B cell (primary cell): ENCODE data around the gene PACRG. TPM values are rescaled to one million over a fixed set of nuclear protein-coding genes. Genes with fewer than 3 reads are reported as not detected.

Experiments used
- ATAC-seq: fragments of 200-7000 bp; cut with Tn5 transposase; one replicate; pipeline ENCODE4 v1.10.0; 2021; ENCODE audit warnings: low read depth, mild to moderate bottlenecking, moderate number of reproducible peaks, moderate library complexity
- CTCF ChIA-PET: fragments of 350-600 bp; sonication (Branson Sonifier 250); formaldehyde crosslinking; loops from one replicate; lab custom pipeline; 2021; ENCODE audit warnings: antibody characterized with exemption, inconsistent platforms; lab: Charles Lee
- POLR2A ChIA-PET: fragments of 350-600 bp; sonication (Branson Sonifier 250); formaldehyde crosslinking; loops from one replicate; lab custom pipeline; 2021; ENCODE audit warnings: antibody characterized with exemption; lab: Charles Lee
- DNase-seq: peaks from one replicate; pipeline ENCODE4 v3.0.0; 2013
- H2AFZ ChIP-seq: 2 replicates; pipeline ENCODE4 v1.6.1; 2012; ENCODE audit warnings: mild to moderate bottlenecking, low read depth, low read length; ENCODE audit not compliant: insufficient read depth, poor library complexity, severe bottlenecking
- H3K27ac ChIP-seq, 2 donors: 1 replicate in 1 of 2; 2 replicates in 1 of 2; pipeline ENCODE4 v1.5.1; 2012 to 2013; ENCODE audit warnings: low read length in 2 of 2, mild to moderate bottlenecking in 2 of 2, moderate library complexity in 1 of 2
- H3K27me3 ChIP-seq, 4 experiments: fragments of 200-600 bp in 1 of 4; sonication (generic) in 1 of 4; replicated peaks in 1 of 4; 1 replicate in 2 of 4; 2 replicates in 2 of 4; pipeline versions ENCODE4 v1.6.1 to v1.7.0; 2013 to 2016; ENCODE audit warnings: low read length in 3 of 4, mild to moderate bottlenecking in 2 of 4, mixed read lengths in 1 of 4, moderate library complexity in 1 of 4; ENCODE audit not compliant: insufficient read depth in 4 of 4, control insufficient read depth in 3 of 4; ENCODE audit errors: control extremely low read depth in 1 of 4
- H3K36me3 ChIP-seq, 2 experiments: replicated peaks in 1 of 2; 1 replicate in 1 of 2; 2 replicates in 1 of 2; pipeline versions ENCODE4 v1.6.1 to v1.7.1; 2013; ENCODE audit warnings: low read length in 1 of 2; ENCODE audit not compliant: insufficient read depth in 2 of 2, control insufficient read depth in 1 of 2; ENCODE audit errors: control extremely low read depth in 1 of 2, extremely low read depth in 1 of 2
- H3K4me1 ChIP-seq, 2 donors: fragments of 200-600 bp in 1 of 2; sonication (generic) in 1 of 2; 1 replicate in 1 of 2; 2 replicates in 1 of 2; pipeline versions ENCODE4 v1.5.1 to v1.6.1; 2013 to 2017; ENCODE audit warnings: low read length in 2 of 2; ENCODE audit not compliant: control insufficient read depth in 2 of 2, insufficient read depth in 2 of 2
- H3K4me2 ChIP-seq: replicated peaks from 2 replicates; pipeline ENCODE3; 2012; ENCODE audit warnings: mild to moderate bottlenecking, low read depth, low read length; ENCODE audit not compliant: poor library complexity, severe bottlenecking
- H3K4me3 ChIP-seq, 5 experiments: fragments of 200-600 bp in 1 of 5; sonication (generic) in 1 of 5; 1 replicate in 3 of 5; 2 replicates in 2 of 5; pipeline versions ENCODE4 v1.5.1 to v1.7.0; 2011 to 2016; ENCODE audit warnings: low read length in 4 of 5, mild to moderate bottlenecking in 4 of 5, low read depth in 2 of 5, control low read depth in 1 of 5, moderate library complexity in 1 of 5; ENCODE audit not compliant: insufficient read depth in 1 of 5; ENCODE audit errors: control extremely low read depth in 1 of 5, extremely low read depth in 1 of 5
- H3K79me2 ChIP-seq: fragments of 200-600 bp; sonication (generic); one replicate; pipeline ENCODE4 v1.6.0; 2016; ENCODE audit warnings: low read length; ENCODE audit not compliant: control insufficient read depth, insufficient read depth
- H3K9ac ChIP-seq: fragments of 200-600 bp; sonication (generic); 2 replicates; pipeline ENCODE4 v1.6.1; 2017; ENCODE audit warnings: mild to moderate bottlenecking, low read length, moderate library complexity
- H3K9me3 ChIP-seq, 3 donors: one replicate each; pipeline versions ENCODE4 v1.6.1 to v1.7.1; 2013; ENCODE audit warnings: low read length in 2 of 3; ENCODE audit not compliant: control insufficient read depth in 2 of 3, insufficient read depth in 1 of 3; ENCODE audit errors: control extremely low read depth in 1 of 3
- H4K20me1 ChIP-seq: 2 replicates; pipeline ENCODE4 v1.6.0; 2012; ENCODE audit warnings: mild to moderate bottlenecking, low read length; ENCODE audit not compliant: insufficient read depth, control insufficient read depth, poor library complexity, severe bottlenecking
- H3K27ac Mint-ChIP-seq: one replicate; pipeline ENCODE4 v1.8.0; 2021; ENCODE audit warnings: mixed read lengths
- H3K27me3 Mint-ChIP-seq: one replicate; pipeline ENCODE4 v1.8.0; 2021; ENCODE audit warnings: mixed read lengths
- H3K4me1 Mint-ChIP-seq: one replicate; pipeline ENCODE4 v1.8.0; 2021; ENCODE audit warnings: mixed read lengths
- H3K4me3 Mint-ChIP-seq: one replicate; pipeline ENCODE4 v1.8.0; 2021; ENCODE audit warnings: mixed read lengths
- H3K9me3 Mint-ChIP-seq: one replicate; pipeline ENCODE4 v1.8.0; 2022; ENCODE audit warnings: mixed read lengths; ENCODE audit not compliant: insufficient read depth
- EZH2 ChIP-seq: IDR thresholded peaks from 2 replicates; pipeline ENCODE4 v1.6.1; 2012; ENCODE audit warnings: borderline replicate concordance, low read depth, mild to moderate bottlenecking, moderate library complexity, low read length; ENCODE audit not compliant: insufficient read depth, poor library complexity, severe bottlenecking
- WGBS: methylation state at CpG from one replicate; pipeline ENCODE4 v1.1.5; 2013; ENCODE audit warnings: missing lambda C conversion rate; ENCODE audit not compliant: insufficient coverage; 5-methylcytosine and 5-hydroxymethylcytosine counted together
- intact Hi-C: fragments of 100-400 bp; cut with micrococcal nuclease; formaldehyde crosslinking; loops from one replicate; pipeline ENCODE4 v1.10.0; 2022
- polyA plus RNA-seq: library from polyadenylated mRNA; depleted of rRNA; stranded (reverse); fragments of >200 nt; gene quantifications from 2 replicates; pipeline ENCODE4 v1.2.3, GENCODE V29; 2012
- total RNA-seq, 2 donors: library from RNA; stranded (reverse); fragments of 120-200 nt in 1 of 2; gene quantifications; 1 replicate in 1 of 2; 2 replicates in 1 of 2; pipeline versions ENCODE4 v1.2.3 to v1.2.4, GENCODE V29; 2013 to 2022
- TF ChIP-seq, protein P1 (sequence below): fragments of 200-600 bp; IDR thresholded peaks from one replicate; pipeline ENCODE4 v1.8.0; 2022; ENCODE audit warnings: antibody characterized with exemption, mild to moderate bottlenecking

Gene PACRG
- total and polyA plus RNA-seq, 2 donors (not counting 1 experiment from before 2014, with no cell fraction given), result not detected

GRCh38 chr6:162680871-162681270 is 46.9 kb upstream of the PACRG start:
- peaks cover 0 to 3% (median 0%) of the 10 kb centered on the region in 3 donors for H3K9me3 ChIP-seq
- H3K27me3 Mint-ChIP-seq, result no peaks in the 10 kb centered on the region
- ATAC-seq (no peak), DNase-seq (no peak)
- ChIA-PET CTCF (no interaction called here), POLR2A (no interaction called here)
- no peaks in the 10 kb centered on the region for H3K4me1 ChIP-seq
- no CpG with 5 or more reads among the region's 4 CpGs for WGBS
- no peak overlapping the region for H3K4me3 Mint-ChIP-seq
- TF ChIP-seq, protein P1, sequence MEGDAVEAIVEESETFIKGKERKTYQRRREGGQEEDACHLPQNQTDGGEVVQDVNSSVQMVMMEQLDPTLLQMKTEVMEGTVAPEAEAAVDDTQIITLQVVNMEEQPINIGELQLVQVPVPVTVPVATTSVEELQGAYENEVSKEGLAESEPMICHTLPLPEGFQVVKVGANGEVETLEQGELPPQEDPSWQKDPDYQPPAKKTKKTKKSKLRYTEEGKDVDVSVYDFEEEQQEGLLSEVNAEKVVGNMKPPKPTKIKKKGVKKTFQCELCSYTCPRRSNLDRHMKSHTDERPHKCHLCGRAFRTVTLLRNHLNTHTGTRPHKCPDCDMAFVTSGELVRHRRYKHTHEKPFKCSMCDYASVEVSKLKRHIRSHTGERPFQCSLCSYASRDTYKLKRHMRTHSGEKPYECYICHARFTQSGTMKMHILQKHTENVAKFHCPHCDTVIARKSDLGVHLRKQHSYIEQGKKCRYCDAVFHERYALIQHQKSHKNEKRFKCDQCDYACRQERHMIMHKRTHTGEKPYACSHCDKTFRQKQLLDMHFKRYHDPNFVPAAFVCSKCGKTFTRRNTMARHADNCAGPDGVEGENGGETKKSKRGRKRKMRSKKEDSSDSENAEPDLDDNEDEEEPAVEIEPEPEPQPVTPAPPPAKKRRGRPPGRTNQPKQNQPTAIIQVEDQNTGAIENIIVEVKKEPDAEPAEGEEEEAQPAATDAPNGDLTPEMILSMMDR, result no peak
- no peak for TF ChIP-seq EZH2
- H3K27ac Mint-ChIP-seq, result no peak overlapping the region
- H3K4me3 ChIP-seq, result no peak overlapping the region
- H3K4me1 Mint-ChIP-seq, result no peaks in the 10 kb centered on the region
- intact Hi-C loops, result no loop called here
- H3K79me2 ChIP-seq, result no peaks in the 10 kb centered on the region
- H3K36me3 ChIP-seq, result no peaks in the 10 kb centered on the region
- H4K20me1 ChIP-seq, result no peaks in the 10 kb centered on the region
- H3K9me3 Mint-ChIP-seq, result peaks cover 3% of the 10 kb centered on the region
- no peak overlapping the region for H3K9ac ChIP-seq
- no peak overlapping the region for H3K27ac ChIP-seq
- no peaks in the 10 kb centered on the region for H3K27me3 ChIP-seq
- no peak overlapping the region for H3K4me2 ChIP-seq
- no peak overlapping the region for H2AFZ ChIP-seq

DNA sequence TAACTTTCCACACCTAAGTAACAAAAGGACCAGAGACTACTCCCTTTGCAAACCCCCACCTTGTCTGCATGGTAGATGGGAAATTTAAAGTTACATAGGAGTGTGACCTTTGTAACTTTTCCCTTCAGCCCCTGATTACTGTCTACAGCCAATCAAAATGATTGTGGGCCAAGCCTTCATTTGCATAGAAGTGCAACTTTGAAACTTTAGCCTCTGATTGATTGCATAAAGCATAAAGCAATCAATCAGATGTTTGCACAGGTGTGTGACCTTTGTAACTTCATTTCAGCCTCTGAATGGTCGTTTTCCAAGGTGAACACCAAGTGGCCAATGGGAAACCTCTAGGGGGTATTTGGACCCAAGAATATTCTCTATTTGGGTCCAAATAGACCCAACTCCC is 46.3 kb upstream of the PACRG start:
- Histone ChIP-seq H3K36me3 (no peaks in the 10 kb centered on the region), H3K27ac (no peak overlapping the region), H3K9me3 (peaks cover 0 to 3% (median 0%) of the 10 kb centered on the region in 3 donors), H4K20me1 (no peaks in the 10 kb centered on the region), H3K79me2 (no peaks in the 10 kb centered on the region), H3K4me1 (no peaks in the 10 kb centered on the region), H3K9ac (no peak overlapping the region), H3K4me3 (no peak overlapping the region), H3K4me2 (no peak overlapping the region), H2AFZ (no peak overlapping the region), H3K27me3 (no peaks in the 10 kb centered on the region)
- POLR2A ChIA-PET, result no interaction called here
- ATAC-seq (no peak), DNase-seq (no peak)
- TF ChIP-seq, protein P1, result no peak
- no peak for TF ChIP-seq EZH2
- H3K27me3 Mint-ChIP-seq, result no peaks in the 10 kb centered on the region
- no peak overlapping the region for H3K27ac Mint-ChIP-seq
- no CpG with 5 or more reads among the region's 1 CpG for WGBS
- H3K4me3 Mint-ChIP-seq, result no peak overlapping the region
- no peaks in the 10 kb centered on the region for H3K4me1 Mint-ChIP-seq
- peaks cover 3% of the 10 kb centered on the region for H3K9me3 Mint-ChIP-seq
- CTCF ChIA-PET, result no interaction called here
- intact Hi-C loops, result no loop called here
